Neutrophil (primary cell): ENCODE results near the gene GPR12.

Source experiments
- H3K27ac ChIP-seq: fragments of 200-600 bp; sonication (generic); 2 replicates; pipeline ENCODE4 v1.5.1; 2016; ENCODE audit warnings: mild to moderate bottlenecking, moderate library complexity
- H3K27me3 ChIP-seq: fragments of 200-600 bp; sonication (generic); 2 replicates; pipeline ENCODE4 v1.6.0; 2016; ENCODE audit warnings: mild to moderate bottlenecking
- H3K36me3 ChIP-seq: fragments of 200-600 bp; sonication (generic); 2 replicates; pipeline ENCODE4 v1.5.1; 2017
- H3K4me1 ChIP-seq, 2 experiments: fragments of 200-600 bp in 1 of 2; sonication (generic) in 1 of 2; 1 replicate in 1 of 2; 2 replicates in 1 of 2; pipeline versions ENCODE4 v1.5.1 to v1.6.1; 2013 to 2016; ENCODE audit warnings: low read depth in 1 of 2, low read length in 1 of 2, mild to moderate bottlenecking in 1 of 2, moderate library complexity in 1 of 2; ENCODE audit not compliant: control insufficient read depth in 1 of 2, insufficient read depth in 1 of 2
- H3K4me3 ChIP-seq, 2 experiments: fragments of 200-600 bp in 1 of 2; sonication (generic) in 1 of 2; 1 replicate in 1 of 2; 2 replicates in 1 of 2; pipeline ENCODE4 v1.5.1; 2013 to 2016; ENCODE audit warnings: low read depth in 1 of 2, low read length in 1 of 2, mild to moderate bottlenecking in 1 of 2, moderate library complexity in 1 of 2
- H3K9me3 ChIP-seq: fragments of 200-600 bp; sonication (generic); 2 replicates; pipeline ENCODE4 v1.5.1; 2016
- TF ChIP-seq, protein P1 (sequence below): fragments of 200-600 bp; sonication (generic); IDR thresholded peaks from 2 replicates; pipeline ENCODE4 v1.5.1; 2016; ENCODE audit warnings: antibody characterized with exemption

Gene GPR12

GRCh38 chr13:26716984-26717383 lies 43.6 kb downstream of the GPR12 start:
- Histone ChIP-seq H3K4me1 (peaks cover 9 to 14% of the 10 kb centered on the region in 2 experiments), H3K27me3 (no peaks in the 10 kb centered on the region), H3K27ac (no peak overlapping the region), H3K4me3 (no peak overlapping the region), H3K9me3 (no peaks in the 10 kb centered on the region), H3K36me3 (no peaks in the 10 kb centered on the region)
- TF ChIP-seq, protein P1, sequence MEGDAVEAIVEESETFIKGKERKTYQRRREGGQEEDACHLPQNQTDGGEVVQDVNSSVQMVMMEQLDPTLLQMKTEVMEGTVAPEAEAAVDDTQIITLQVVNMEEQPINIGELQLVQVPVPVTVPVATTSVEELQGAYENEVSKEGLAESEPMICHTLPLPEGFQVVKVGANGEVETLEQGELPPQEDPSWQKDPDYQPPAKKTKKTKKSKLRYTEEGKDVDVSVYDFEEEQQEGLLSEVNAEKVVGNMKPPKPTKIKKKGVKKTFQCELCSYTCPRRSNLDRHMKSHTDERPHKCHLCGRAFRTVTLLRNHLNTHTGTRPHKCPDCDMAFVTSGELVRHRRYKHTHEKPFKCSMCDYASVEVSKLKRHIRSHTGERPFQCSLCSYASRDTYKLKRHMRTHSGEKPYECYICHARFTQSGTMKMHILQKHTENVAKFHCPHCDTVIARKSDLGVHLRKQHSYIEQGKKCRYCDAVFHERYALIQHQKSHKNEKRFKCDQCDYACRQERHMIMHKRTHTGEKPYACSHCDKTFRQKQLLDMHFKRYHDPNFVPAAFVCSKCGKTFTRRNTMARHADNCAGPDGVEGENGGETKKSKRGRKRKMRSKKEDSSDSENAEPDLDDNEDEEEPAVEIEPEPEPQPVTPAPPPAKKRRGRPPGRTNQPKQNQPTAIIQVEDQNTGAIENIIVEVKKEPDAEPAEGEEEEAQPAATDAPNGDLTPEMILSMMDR, result no peak

GRCh38 chr13:26713341-26713740 lies 47.2 kb downstream of the GPR12 start:
- H3K27ac ChIP-seq, result no peak overlapping the region
- no peaks in the 10 kb centered on the region for H3K4me1 ChIP-seq
- TF ChIP-seq, protein P1, result no peak
- H3K36me3 ChIP-seq, result no peaks in the 10 kb centered on the region
- no peaks in the 10 kb centered on the region for H3K9me3 ChIP-seq
- no peak overlapping the region for H3K4me3 ChIP-seq
- no peaks in the 10 kb centered on the region for H3K27me3 ChIP-seq

DNA sequence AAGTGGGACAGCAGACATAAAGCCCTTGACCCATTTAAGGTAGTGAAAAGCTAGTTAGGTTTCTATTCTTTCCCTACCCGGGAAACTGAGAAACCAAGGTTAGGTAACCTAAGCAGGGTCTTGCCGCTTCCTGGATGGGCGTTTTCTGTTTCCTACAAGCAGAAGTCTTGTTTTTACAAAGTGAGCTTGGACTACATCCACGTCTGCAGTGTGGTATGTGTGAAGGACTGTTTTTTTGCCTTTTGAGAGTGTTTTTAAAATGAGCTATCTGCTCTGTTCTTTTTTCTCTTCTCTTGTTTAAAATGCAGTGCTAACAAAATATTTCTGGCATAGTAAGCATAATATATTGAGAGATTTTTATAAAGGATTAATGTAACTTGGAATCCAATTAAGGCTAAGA lies 49.4 kb downstream of the GPR12 start:
- H3K9me3 ChIP-seq, result no peaks in the 10 kb centered on the region
- H3K27me3 ChIP-seq, result no peaks in the 10 kb centered on the region
- TF ChIP-seq, protein P1, result no peak
- H3K4me3 ChIP-seq, result no peak overlapping the region
- no peaks in the 10 kb centered on the region for H3K4me1 ChIP-seq
- H3K27ac ChIP-seq, result no peak overlapping the region
- H3K36me3 ChIP-seq, result no peaks in the 10 kb centered on the region

DNA sequence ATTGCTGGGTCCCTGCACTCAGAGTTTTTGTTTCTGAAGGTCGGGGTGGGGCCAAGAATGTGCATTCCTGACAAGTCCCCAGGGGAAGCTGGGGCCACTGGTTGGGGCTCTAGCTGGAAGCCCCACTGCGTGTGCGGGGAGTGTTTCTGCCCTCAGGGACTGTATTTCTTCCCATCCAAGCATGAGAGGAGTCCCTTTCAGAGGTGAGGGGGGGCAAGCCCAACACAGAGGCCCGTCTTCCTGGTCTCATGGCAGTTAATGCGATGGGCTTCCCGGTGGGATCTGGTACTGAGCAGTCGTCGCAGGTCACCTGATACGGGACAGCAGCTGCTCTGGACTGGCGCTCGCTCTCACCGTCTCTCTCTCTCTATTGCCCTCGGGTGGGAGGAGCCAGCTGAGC lies 50.4 kb downstream of the GPR12 start:
- Histone ChIP-seq H3K4me1 (no peaks in the 10 kb centered on the region), H3K27ac (no peak overlapping the region), H3K4me3 (no peak overlapping the region), H3K27me3 (no peaks in the 10 kb centered on the region), H3K9me3 (no peaks in the 10 kb centered on the region), H3K36me3 (no peaks in the 10 kb centered on the region)
- TF ChIP-seq, protein P1, result no peak

GRCh38 chr13:26709461-26709860 lies 51.1 kb downstream of the GPR12 start:
- H3K27me3 ChIP-seq, result no peaks in the 10 kb centered on the region
- H3K27ac ChIP-seq, result no peak overlapping the region
- no peaks in the 10 kb centered on the region for H3K9me3 ChIP-seq
- H3K36me3 ChIP-seq, result no peaks in the 10 kb centered on the region
- TF ChIP-seq, protein P1, result no peak
- H3K4me1 ChIP-seq, result no peaks in the 10 kb centered on the region
- no peak overlapping the region for H3K4me3 ChIP-seq

DNA sequence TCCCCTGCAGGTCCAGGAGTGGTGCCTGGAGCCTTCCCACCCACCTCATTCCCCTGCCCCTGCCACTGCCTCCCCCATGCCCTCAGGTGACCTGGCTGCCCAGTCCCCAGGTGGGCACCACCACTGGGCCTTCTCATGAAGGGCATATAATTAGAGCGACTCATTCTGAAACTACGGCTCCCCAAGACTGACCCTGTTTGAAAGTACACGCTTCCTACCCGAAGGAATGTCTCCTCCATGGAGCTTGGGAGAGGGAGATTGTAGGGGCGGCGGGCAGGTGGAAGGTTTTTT lies 52.6 kb downstream of the GPR12 start:
- Histone ChIP-seq H3K9me3 (no peaks in the 10 kb centered on the region), H3K4me3 (no peak overlapping the region), H3K4me1 (no peaks in the 10 kb centered on the region), H3K27me3 (no peaks in the 10 kb centered on the region), H3K36me3 (no peaks in the 10 kb centered on the region), H3K27ac (no peak overlapping the region)
- TF ChIP-seq, protein P1, result no peak
